ENCODE results near the gene CLDN9.

The CLDN9 gene

GRCh38 chr16:3020604-3021448, 8.1 kb downstream of the CLDN9 start:
- Histone ChIP-seq H3K4me1 (ENCODE audit: control insufficient read depth, insufficient read depth, low read length, poor library complexity, severe bottlenecking) (peaks cover 15% of the 10 kb centered on the region), H3K9me3 (ENCODE audit: control insufficient read depth, low read length) (no peaks in the 10 kb centered on the region), H3K4me3 (ENCODE audit: extremely low read depth, insufficient read depth, low read length, poor library complexity, severe bottlenecking) (peak overlapping the region; percentile 73), H3K36me3 (ENCODE audit: control insufficient read depth, insufficient read depth, low read length) (peaks cover 21% of the 10 kb centered on the region), H3K27ac (ENCODE audit: low read depth, low read length, severe bottlenecking) (peak overlapping the region; percentile 100)
- 0% methylated on average over 28 to 45 of the region's 57 CpGs for WGBS, 2 experiments (ENCODE audit: insufficient coverage in 2 of 2)

GRCh38 chr16:3021449-3022207, 8.9 kb downstream of the CLDN9 start:
- 0 to 2% methylated on average over 14 to 22 of the region's 25 CpGs for WGBS, 2 experiments (ENCODE audit: insufficient coverage in 2 of 2)
- peak overlapping the region; percentile 100 for H3K27ac ChIP-seq (ENCODE audit: low read depth, low read length, severe bottlenecking)
- peaks cover 29% of the 10 kb centered on the region for H3K36me3 ChIP-seq (ENCODE audit: control insufficient read depth, insufficient read depth, low read length)
- peaks cover 15% of the 10 kb centered on the region for H3K4me1 ChIP-seq (ENCODE audit: control insufficient read depth, insufficient read depth, low read length, poor library complexity, severe bottlenecking)
- peak overlapping the region; percentile 73 for H3K4me3 ChIP-seq (ENCODE audit: extremely low read depth, insufficient read depth, low read length, poor library complexity, severe bottlenecking)
- H3K9me3 ChIP-seq (ENCODE audit: control insufficient read depth, low read length) = no peaks in the 10 kb centered on the region

- H3K9me3 ChIP-seq (ENCODE audit: control insufficient read depth, low read length) = no peaks in the 10 kb centered on the region
- H3K4me3 ChIP-seq (ENCODE audit: extremely low read depth, insufficient read depth, low read length, poor library complexity, severe bottlenecking) = peak overlapping the region; percentile 73
- 0 to 2% methylated on average over 5 to 6 of the region's 8 CpGs for WGBS, 2 experiments (ENCODE audit: insufficient coverage in 2 of 2)
- H3K27ac ChIP-seq (ENCODE audit: low read depth, low read length, severe bottlenecking) = peak overlapping the region; percentile 100
- peaks cover 35% of the 10 kb centered on the region for H3K36me3 ChIP-seq (ENCODE audit: control insufficient read depth, insufficient read depth, low read length)
- H3K4me1 ChIP-seq (ENCODE audit: control insufficient read depth, insufficient read depth, low read length, poor library complexity, severe bottlenecking) = peaks cover 15% of the 10 kb centered on the region
Observed at GRCh38 chr16:3022208-3022683, 9.5 kb downstream of the CLDN9 start.

- no peaks in the 10 kb centered on the region for H3K9me3 ChIP-seq (ENCODE audit: control insufficient read depth, low read length)
- WGBS, 2 experiments (ENCODE audit: insufficient coverage in 2 of 2) = 31 to 45% methylated on average over 5 to 7 of the region's 8 CpGs
- H3K27ac ChIP-seq (ENCODE audit: low read depth, low read length, severe bottlenecking) = peak overlapping the region; percentile 100
- peaks cover 17% of the 10 kb centered on the region for H3K4me1 ChIP-seq (ENCODE audit: control insufficient read depth, insufficient read depth, low read length, poor library complexity, severe bottlenecking)
- H3K4me3 ChIP-seq (ENCODE audit: extremely low read depth, insufficient read depth, low read length, poor library complexity, severe bottlenecking) = peak overlapping the region; percentile 73
- H3K36me3 ChIP-seq (ENCODE audit: control insufficient read depth, insufficient read depth, low read length) = peaks cover 36% of the 10 kb centered on the region
Observed at GRCh38 chr16:3022684-3023414, 10.1 kb downstream of the CLDN9 start.

GRCh38 chr16:3023415-3023668, 10.6 kb downstream of the CLDN9 start:
- H3K9me3 ChIP-seq (ENCODE audit: control insufficient read depth, low read length) = no peaks in the 10 kb centered on the region
- H3K4me3 ChIP-seq (ENCODE audit: extremely low read depth, insufficient read depth, low read length, poor library complexity, severe bottlenecking) = peak overlapping the region; percentile 73
- peaks cover 19% of the 10 kb centered on the region for H3K4me1 ChIP-seq (ENCODE audit: control insufficient read depth, insufficient read depth, low read length, poor library complexity, severe bottlenecking)
- H3K27ac ChIP-seq (ENCODE audit: low read depth, low read length, severe bottlenecking) = peak overlapping the region; percentile 100
- 8 to 11% methylated on average over 3 to 4 of the region's 6 CpGs for WGBS, 2 experiments (ENCODE audit: insufficient coverage in 2 of 2)
- H3K36me3 ChIP-seq (ENCODE audit: control insufficient read depth, insufficient read depth, low read length) = peaks cover 36% of the 10 kb centered on the region

GRCh38 chr16:3023669-3024478, 11.2 kb downstream of the CLDN9 start, which contains the start of the genes HCFC1R1 and THOC6:
Gene HCFC1R1, minus strand, starts transcription at chr16:3023942. Its CDS starts 1 bp downstream, at chr16:3023941.
Gene THOC6, plus strand, starts transcription at chr16:3024035. Its CDS starts 292 bp downstream, at chr16:3024327.
- Histone ChIP-seq H3K9me3 (ENCODE audit: control insufficient read depth, low read length) (no peaks in the 10 kb centered on the region), H3K4me1 (ENCODE audit: control insufficient read depth, insufficient read depth, low read length, poor library complexity, severe bottlenecking) (peaks cover 22% of the 10 kb centered on the region), H3K4me3 (ENCODE audit: extremely low read depth, insufficient read depth, low read length, poor library complexity, severe bottlenecking) (peak within 1 kb of the TSS; percentile 73), H3K36me3 (ENCODE audit: control insufficient read depth, insufficient read depth, low read length) (peaks cover 36% of the 10 kb centered on the region), H3K27ac (ENCODE audit: low read depth, low read length, severe bottlenecking) (peak within 1 kb of the TSS; percentile 100)
- 1% methylated on average over 44 to 50 of the region's 69 CpGs for WGBS, 2 experiments (ENCODE audit: insufficient coverage in 2 of 2)

GRCh38 chr16:3025032-3026002, 12.6 kb downstream of the CLDN9 start:
- Histone ChIP-seq H3K4me1 (ENCODE audit: control insufficient read depth, insufficient read depth, low read length, poor library complexity, severe bottlenecking) (peaks cover 18% of the 10 kb centered on the region), H3K9me3 (ENCODE audit: control insufficient read depth, low read length) (no peaks in the 10 kb centered on the region), H3K27ac (ENCODE audit: low read depth, low read length, severe bottlenecking) (no peak overlapping the region), H3K4me3 (ENCODE audit: extremely low read depth, insufficient read depth, low read length, poor library complexity, severe bottlenecking) (no peak overlapping the region), H3K36me3 (ENCODE audit: control insufficient read depth, insufficient read depth, low read length) (peaks cover 36% of the 10 kb centered on the region)
- WGBS, 2 experiments (ENCODE audit: insufficient coverage in 2 of 2) = 94 to 98% methylated on average over 16 to 18 of the region's 18 CpGs

- peaks cover 18% of the 10 kb centered on the region for H3K4me1 ChIP-seq (ENCODE audit: control insufficient read depth, insufficient read depth, low read length, poor library complexity, severe bottlenecking)
- WGBS, 2 experiments (ENCODE audit: insufficient coverage in 2 of 2) = 93 to 95% methylated on average over 8 of the region's 8 CpGs
- peaks cover 36% of the 10 kb centered on the region for H3K36me3 ChIP-seq (ENCODE audit: control insufficient read depth, insufficient read depth, low read length)
- H3K9me3 ChIP-seq (ENCODE audit: control insufficient read depth, low read length) = no peaks in the 10 kb centered on the region
- no peak overlapping the region for H3K27ac ChIP-seq (ENCODE audit: low read depth, low read length, severe bottlenecking)
- H3K4me3 ChIP-seq (ENCODE audit: extremely low read depth, insufficient read depth, low read length, poor library complexity, severe bottlenecking) = no peak overlapping the region
Observed at GRCh38 chr16:3026003-3026378, 13.3 kb downstream of the CLDN9 start.

Measured in mesodermal cell (in vitro differentiated cells).